K562 (cell line): ENCODE data around the gene ZBTB46. TPM values are rescaled to one million over a fixed set of nuclear protein-coding genes. Genes with fewer than 3 reads are reported as not detected.

ENCODE experiments used
- ELK1 ChIP-seq: sonication (generic); formaldehyde crosslinking; IDR thresholded peaks from 2 replicates; pipeline ENCODE4 v1.8.1; 2022; ENCODE audit warnings: missing genetic modification reagents
- FUS ChIP-seq: fragments of 200-400 bp; formaldehyde crosslinking; optimal IDR thresholded peaks from 2 replicates; pipeline ENCODE3; 2017; ENCODE audit warnings: low read depth, low read length
- KLF16 ChIP-seq: IDR thresholded peaks from 2 replicates; pipeline ENCODE4 v1.6.1; 2016; ENCODE audit warnings: antibody characterized with exemption
- LCOR ChIP-seq: sonication (generic); formaldehyde crosslinking; IDR thresholded peaks from 2 replicates; pipeline ENCODE4 v1.8.0; 2022; ENCODE audit warnings: mild to moderate bottlenecking, missing genetic modification reagents
- POU5F1 ChIP-seq: fragments of 150-350 bp; IDR thresholded peaks from 2 replicates; pipeline ENCODE4 v1.6.1; 2014; ENCODE audit warnings: borderline replicate concordance, low read length, low read depth, mild to moderate bottlenecking; ENCODE audit not compliant: partially characterized antibody
- SFPQ ChIP-seq: fragments of 200-400 bp; formaldehyde crosslinking; IDR thresholded peaks from 2 replicates; pipeline ENCODE4 v1.6.1; 2017; ENCODE audit warnings: mild to moderate bottlenecking, low read depth, low read length, moderate library complexity
- YY1 ChIP-seq, 3 experiments: IDR thresholded peaks; 2 replicates each; pipeline ENCODE4 v1.6.1; 2011; ENCODE audit warnings: low read length in 2 of 3, mild to moderate bottlenecking in 2 of 3, moderate library complexity in 2 of 3, borderline replicate concordance in 1 of 3, control low read depth in 1 of 3, low read depth in 1 of 3; ENCODE audit not compliant: insufficient read depth in 3 of 3, insufficient replicate concordance in 2 of 3, control insufficient read depth in 1 of 3, insufficient read length in 1 of 3; ENCODE audit errors: extremely low read depth in 1 of 3
- ZNF263 ChIP-seq: sonication (generic); formaldehyde crosslinking; IDR thresholded peaks from 2 replicates; pipeline ENCODE4 v1.8.0; 2022; ENCODE audit warnings: mild to moderate bottlenecking, missing genetic modification reagents, borderline replicate concordance
- ZNF347 ChIP-seq: fragments of 450-650 bp; formaldehyde crosslinking; IDR thresholded peaks from 2 replicates; pipeline ENCODE4 v1.4.0; 2020; ENCODE audit warnings: low read depth, mild to moderate bottlenecking, moderate library complexity
- ZNF354B ChIP-seq: fragments of 250-450 bp; sonication (Bioruptor Pico); IDR thresholded peaks from 2 replicates; pipeline ENCODE4 v1.4.0; 2020
- ZNF436 ChIP-seq: fragments of 250-450, 450-650 bp; sonication (Bioruptor Pico); formaldehyde crosslinking; IDR thresholded peaks from 2 replicates; pipeline ENCODE4 v1.7.0; 2020; ENCODE audit warnings: mild to moderate bottlenecking
- polyA plus RNA-seq, 8 experiments: library from polyadenylated mRNA; depleted of rRNA in 4 of 8; stranded (reverse) in 5 of 8; unstranded in 3 of 8; fragments of >200 nt; fragmentation: Nextera tagmentation in 2 of 8; fragmentation: Illumina TruSeq in 1 of 8; extraction: Ambion mirVana in 2 of 8; extraction: Trizol in 1 of 8; gene quantifications; 2 replicates each; pipeline versions ENCODE4 v1.2.1 to v1.2.3, GENCODE V29; 2011 to 2014; ENCODE audit warnings: inconsistent platforms in 1 of 8, missing spikeins in 1 of 8
- total RNA-seq, 7 experiments: library from RNA; depleted of rRNA in 6 of 7; stranded (reverse); fragments of >200 nt in 6 of 7; fragmentation: Illumina TruSeq in 2 of 7; extraction: Trizol in 2 of 7; gene quantifications; 2 replicates each; pipeline versions ENCODE4 v1.2.1 to v1.2.3, GENCODE V29; 2011 to 2021; ENCODE audit warnings: low replicate concordance in 1 of 7
- TF ChIP-seq, protein P1 (sequence below), 2 experiments: fragments of 200-800 bp in 1 of 2; sonication (Bioruptor generic) in 1 of 2; sonication (generic) in 1 of 2; formaldehyde crosslinking in 1 of 2; IDR thresholded peaks in 1 of 2; conservative IDR thresholded peaks in 1 of 2; 2 replicates each; pipeline versions ENCODE4 v1.5.0 to v1.6.1; 2016 to 2020; ENCODE audit warnings: missing compliant biosample characterization in 1 of 2, missing genetic modification characterization in 1 of 2, missing genetic modification reagents in 1 of 2

Gene ZBTB46
- total and polyA plus RNA-seq, 9 of the 15 experiments (the other 6 are each of a cell fraction or from before 2014, with no cell fraction given), result 0.29 to 4.1 (median 1.1) TPM

DNA sequence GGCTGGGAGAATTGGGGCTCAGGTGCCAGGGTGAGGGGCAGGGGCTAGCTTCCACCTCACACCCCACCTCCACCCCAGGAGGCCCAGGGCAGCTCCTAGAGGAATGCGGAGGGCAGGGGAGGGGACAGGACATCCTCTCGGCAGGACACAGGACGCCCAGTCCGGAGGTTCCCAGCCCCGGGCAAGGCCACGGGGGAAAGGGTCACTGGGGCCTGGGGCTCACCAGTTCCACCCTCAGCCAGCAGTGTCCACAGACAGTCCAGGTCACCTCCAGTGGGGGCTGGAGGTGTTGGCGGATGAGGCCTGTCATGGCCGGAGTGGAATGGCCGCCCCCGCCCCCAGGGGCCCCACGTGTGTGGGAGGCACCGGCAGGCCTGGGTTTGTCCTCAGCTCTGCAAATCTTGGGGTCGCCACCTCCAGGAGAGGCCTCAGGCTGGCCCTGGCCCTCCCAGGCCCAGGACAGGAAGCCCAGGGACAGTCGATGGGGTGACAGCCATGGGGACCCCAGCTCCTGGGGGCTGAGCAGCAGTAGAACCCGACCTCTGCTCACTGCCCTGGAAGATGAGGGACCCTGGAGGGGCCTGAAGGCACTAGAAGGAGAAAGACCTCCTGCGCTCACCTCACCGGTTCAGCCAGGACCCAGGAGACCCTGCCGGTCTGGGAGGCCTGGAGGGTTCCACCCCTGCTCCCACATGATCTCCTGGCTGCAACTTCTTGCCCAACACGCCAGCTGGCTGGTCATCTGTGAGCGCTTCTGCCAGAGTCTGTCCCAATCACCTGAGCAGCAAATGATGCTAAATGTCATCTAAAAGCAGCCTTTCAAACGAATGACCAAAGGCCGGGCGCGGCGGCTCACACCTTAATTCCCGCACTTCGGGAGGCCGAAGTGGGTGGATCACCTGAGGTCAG, 17.2 kb upstream of the ZBTB46 start (continued):
- TF ChIP-seq, protein P1, sequence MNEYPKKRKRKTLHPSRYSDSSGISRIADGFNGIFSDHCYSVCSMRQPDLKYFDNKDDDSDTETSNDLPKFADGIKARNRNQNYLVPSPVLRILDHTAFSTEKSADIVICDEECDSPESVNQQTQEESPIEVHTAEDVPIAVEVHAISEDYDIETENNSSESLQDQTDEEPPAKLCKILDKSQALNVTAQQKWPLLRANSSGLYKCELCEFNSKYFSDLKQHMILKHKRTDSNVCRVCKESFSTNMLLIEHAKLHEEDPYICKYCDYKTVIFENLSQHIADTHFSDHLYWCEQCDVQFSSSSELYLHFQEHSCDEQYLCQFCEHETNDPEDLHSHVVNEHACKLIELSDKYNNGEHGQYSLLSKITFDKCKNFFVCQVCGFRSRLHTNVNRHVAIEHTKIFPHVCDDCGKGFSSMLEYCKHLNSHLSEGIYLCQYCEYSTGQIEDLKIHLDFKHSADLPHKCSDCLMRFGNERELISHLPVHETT (CRISPR knock-in tag; conservative IDR thresholded peaks at IDR 0.05 in 1 of 2, IDR thresholded peaks at IDR 0.05 in 1 of 2), result 0 out of 4 replicates have a peak, but pooled peaks of 1 of the 2 experiments have one; percentile 47
- TF ChIP-seq FUS, result no peak
- no peak for TF ChIP-seq LCOR (CRISPR knock-in tag)
- no peak for TF ChIP-seq ZNF354B (CRISPR knock-in tag)
- TF ChIP-seq ELK1, result no peak
- TF ChIP-seq ZNF263 (CRISPR knock-in tag), result no peak
- TF ChIP-seq ZNF347 (CRISPR knock-in tag), result no peak
- peak; percentile 48 to 88 (median 74) for TF ChIP-seq YY1 (IDR thresholded peaks at IDR 0.05; ENCODE audit: borderline replicate concordance in 1 of 3, control insufficient read depth in 1 of 3, extremely low read depth in 1 of 3, insufficient read depth in 3 of 3, insufficient read length in 1 of 3, insufficient replicate concordance in 2 of 3, low read depth in 1 of 3, low read length in 2 of 3)
- no peak for TF ChIP-seq ZNF436
- no peak for TF ChIP-seq POU5F1
- TF ChIP-seq KLF16, result no peak
- TF ChIP-seq SFPQ, result no peak
